ENCODE measurements around the gene EMSY. TPM values are rescaled to one million over a fixed set of nuclear protein-coding genes. Genes with fewer than 3 reads are reported as not detected.

EMSY gene
- total RNA-seq, 1 experiment from 2014 or later: 29.3 TPM

GRCh38 chr11:76601724-76602123 lies 156.9 kb downstream of the EMSY start:
- H4K20me1 ChIP-seq (ENCODE audit: control insufficient read depth, insufficient read depth, insufficient read length): no peaks in the 10 kb centered on the region
- H3K14ac ChIP-seq (ENCODE audit: insufficient read depth, low read length): no peak overlapping the region
- Mint-ChIP-seq H3K9me3 (peaks cover 5 to 6% of the 10 kb centered on the region in 2 experiments; a peak in 3 of 5 replicates), H3K27ac (no peak overlapping the region), H3K4me1 (peaks cover 12 to 19% of the 10 kb centered on the region in 2 experiments), H3K27me3 (ENCODE audit: low read depth) (peaks cover 2% of the 10 kb centered on the region), H3K36me3 (ENCODE audit: insufficient read depth in 1 of 3, low read depth in 3 of 3) (peaks cover 0 to 13% (median 0%) of the 10 kb centered on the region in 3 experiments; a peak in 3 of 7 replicates), H3K4me3 (no peak overlapping the region)
- H3K79me2 ChIP-seq (ENCODE audit: insufficient read depth, low read length): no peaks in the 10 kb centered on the region
- H2BK15ac ChIP-seq (ENCODE audit: low read depth, low read length): no peak overlapping the region
- no peaks in the 10 kb centered on the region for H3K4me1 ChIP-seq (ENCODE audit: insufficient read depth, low read length)
- no peaks in the 10 kb centered on the region for H3K79me1 ChIP-seq (ENCODE audit: insufficient read depth, low read depth, low read length, poor library complexity, severe bottlenecking)
- H3K27me3 ChIP-seq (ENCODE audit: insufficient read depth, low read length): no peaks in the 10 kb centered on the region
- DNase-seq: no peak
- H3K9ac ChIP-seq (ENCODE audit: extremely low read depth, insufficient read length, low read length): no peak overlapping the region
- no peak overlapping the region for H4K91ac ChIP-seq (ENCODE audit: insufficient read length, low read depth, low read length)
- H3K23ac ChIP-seq (ENCODE audit: insufficient read length, low read depth, low read length): no peak overlapping the region
- no peak overlapping the region for H3T11ph ChIP-seq (ENCODE audit: low read length)
- no peak overlapping the region for H4K8ac ChIP-seq (replicated peaks; ENCODE audit: insufficient read length, low read depth, low read length)
- no peak overlapping the region for H2BK120ac ChIP-seq (ENCODE audit: low read depth, low read length, poor library complexity, severe bottlenecking)
- no CpG with 5 or more reads among the region's 3 CpGs for WGBS (ENCODE audit: extremely low coverage, insufficient read length, low lambda C conversion rate)
- no peak overlapping the region for H2BK5ac ChIP-seq (ENCODE audit: insufficient read length, low read length)
- no peak overlapping the region for H2AK5ac ChIP-seq (ENCODE audit: insufficient read length, low read length)
- H2AFZ ChIP-seq (ENCODE audit: low read length): no peak overlapping the region
- H2BK20ac ChIP-seq (ENCODE audit: low read depth, low read length, poor library complexity, severe bottlenecking): no peak overlapping the region
- no peak overlapping the region for H3K18ac ChIP-seq (ENCODE audit: insufficient read length, low read depth, low read length)
- no peaks in the 10 kb centered on the region for H3K23me2 ChIP-seq (ENCODE audit: insufficient read length, low read depth, low read length, poor library complexity, severe bottlenecking)
- no peak overlapping the region for H3K4ac ChIP-seq (ENCODE audit: low read depth, low read length)
- H3K27ac ChIP-seq (ENCODE audit: insufficient read length, low read depth, low read length): no peak overlapping the region
- no peak overlapping the region for H4K5ac ChIP-seq (ENCODE audit: insufficient read length, low read depth, low read length)
- TF ChIP-seq, protein P1, sequence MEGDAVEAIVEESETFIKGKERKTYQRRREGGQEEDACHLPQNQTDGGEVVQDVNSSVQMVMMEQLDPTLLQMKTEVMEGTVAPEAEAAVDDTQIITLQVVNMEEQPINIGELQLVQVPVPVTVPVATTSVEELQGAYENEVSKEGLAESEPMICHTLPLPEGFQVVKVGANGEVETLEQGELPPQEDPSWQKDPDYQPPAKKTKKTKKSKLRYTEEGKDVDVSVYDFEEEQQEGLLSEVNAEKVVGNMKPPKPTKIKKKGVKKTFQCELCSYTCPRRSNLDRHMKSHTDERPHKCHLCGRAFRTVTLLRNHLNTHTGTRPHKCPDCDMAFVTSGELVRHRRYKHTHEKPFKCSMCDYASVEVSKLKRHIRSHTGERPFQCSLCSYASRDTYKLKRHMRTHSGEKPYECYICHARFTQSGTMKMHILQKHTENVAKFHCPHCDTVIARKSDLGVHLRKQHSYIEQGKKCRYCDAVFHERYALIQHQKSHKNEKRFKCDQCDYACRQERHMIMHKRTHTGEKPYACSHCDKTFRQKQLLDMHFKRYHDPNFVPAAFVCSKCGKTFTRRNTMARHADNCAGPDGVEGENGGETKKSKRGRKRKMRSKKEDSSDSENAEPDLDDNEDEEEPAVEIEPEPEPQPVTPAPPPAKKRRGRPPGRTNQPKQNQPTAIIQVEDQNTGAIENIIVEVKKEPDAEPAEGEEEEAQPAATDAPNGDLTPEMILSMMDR (conservative IDR thresholded peaks at IDR 0.05): no peak
- H3K56ac ChIP-seq (ENCODE audit: insufficient read length, low read depth, low read length): no peak overlapping the region
- no peak overlapping the region for H2BK12ac ChIP-seq (ENCODE audit: insufficient read length, low read depth, low read length)
- no peak overlapping the region for H3K4me2 ChIP-seq (ENCODE audit: insufficient read depth, insufficient read length, low read length)
- H3K9me3 ChIP-seq (ENCODE audit: control insufficient read depth, low read depth, low read length): no peaks in the 10 kb centered on the region

Measured in H9 (cell line).